Measurements from ENCODE around the gene GABRG3. TPM values are rescaled to one million over a fixed set of nuclear protein-coding genes. Genes with fewer than 3 reads are reported as not detected.

Gene GABRG3
- total and polyA plus RNA-seq, 2 experiments from 2014 or later, result 0.10 to 1.4 TPM

- Mint-ChIP-seq H3K27ac (no peak overlapping the region), H3K36me3 (ENCODE audit: low read depth) (peaks cover 4% of the 10 kb centered on the region), H3K4me3 (no peak overlapping the region), H3K27me3 (ENCODE audit: insufficient read depth, low read depth, poor library complexity) (peaks cover 4% of the 10 kb centered on the region), H3K9me3 (peaks cover 5% of the 10 kb centered on the region; the same call in 1 of the 3 replicates), H3K4me1 (no peaks in the 10 kb centered on the region)
- Histone ChIP-seq H3K36me3 (ENCODE audit: insufficient read depth) (no peaks in the 10 kb centered on the region), H3K4me3 (no peak overlapping the region), H3F3A (replicated peaks; ENCODE audit: low read depth) (no peaks in the 10 kb centered on the region), H3K79me2 (replicated peaks; ENCODE audit: insufficient read depth) (no peaks in the 10 kb centered on the region), H3K4me1 (ENCODE audit: insufficient read depth) (no peaks in the 10 kb centered on the region), H3K4me2 (no peak overlapping the region), H3K27me3 (ENCODE audit: insufficient read depth) (no peaks in the 10 kb centered on the region), H4K20me1 (replicated peaks; ENCODE audit: insufficient read depth) (no peaks in the 10 kb centered on the region), H2AFZ (no peak overlapping the region), H3K9me2 (ENCODE audit: insufficient read depth) (0 out of 2 replicates have a peak, but pooled peaks cover 2% of the 10 kb centered on the region), H3K27ac (ENCODE audit: low read depth) (no peak overlapping the region)
- DNase-seq (ENCODE audit: low spot score) (no peak), ATAC-seq (no peak)
- TF ChIP-seq EZH2 (IDR thresholded peaks at IDR 0.05; ENCODE audit: low read depth, unreplicated experiment) (no peak), NANOG (IDR thresholded peaks at IDR 0.05; ENCODE audit: borderline replicate concordance) (no peak), REST (IDR thresholded peaks at IDR 0.05; ENCODE audit: unreplicated experiment) (no peak), STAT1 (IDR thresholded peaks at IDR 0.05; ENCODE audit: unreplicated experiment) (no peak), EZH2phosphoT487 (IDR thresholded peaks at IDR 0.05; ENCODE audit: unreplicated experiment) (no peak), POLR2AphosphoS5 (IDR thresholded peaks at IDR 0.05; ENCODE audit: low read depth) (no peak)
Observed at GRCh38 chr15:27062951-27063350, 92.0 kb downstream of the GABRG3 start.

GRCh38 chr15:27064080-27064479, 93.1 kb downstream of the GABRG3 start:
- Histone ChIP-seq H3K27ac (ENCODE audit: low read depth) (no peak overlapping the region), H4K20me1 (replicated peaks; ENCODE audit: insufficient read depth) (no peaks in the 10 kb centered on the region), H3K4me2 (no peak overlapping the region), H3K36me3 (ENCODE audit: insufficient read depth) (no peaks in the 10 kb centered on the region), H3K4me3 (no peak overlapping the region), H3F3A (replicated peaks; ENCODE audit: low read depth) (no peaks in the 10 kb centered on the region), H3K4me1 (ENCODE audit: insufficient read depth) (no peaks in the 10 kb centered on the region), H3K79me2 (replicated peaks; ENCODE audit: insufficient read depth) (no peaks in the 10 kb centered on the region), H2AFZ (0 out of 2 replicates have a peak overlapping the region, but pooled peaks have one; percentile 18), H3K27me3 (ENCODE audit: insufficient read depth) (no peaks in the 10 kb centered on the region), H3K9me2 (ENCODE audit: insufficient read depth) (0 out of 2 replicates have a peak, but pooled peaks cover 2% of the 10 kb centered on the region)
- Mint-ChIP-seq H3K27ac (no peak overlapping the region), H3K4me3 (no peak overlapping the region), H3K4me1 (no peaks in the 10 kb centered on the region), H3K9me3 (peaks cover 10% of the 10 kb centered on the region; the same call in 2 of the 3 replicates), H3K27me3 (ENCODE audit: insufficient read depth, low read depth, poor library complexity) (peaks cover 4% of the 10 kb centered on the region), H3K36me3 (ENCODE audit: low read depth) (peaks cover 11% of the 10 kb centered on the region)
- DNase-seq (ENCODE audit: low spot score) (no peak), ATAC-seq (no peak)
- no peak for TF ChIP-seq CTCF (conservative IDR thresholded peaks at IDR 0.05; ENCODE audit: low read depth in 2 of 2)
- no peak for TF ChIP-seq STAT1 (IDR thresholded peaks at IDR 0.05; ENCODE audit: unreplicated experiment)
- TF ChIP-seq ZNF114 (CRISPR knock-in tag; IDR thresholded peaks at IDR 0.05), result no peak
- TF ChIP-seq REST (IDR thresholded peaks at IDR 0.05; ENCODE audit: unreplicated experiment), result no peak
- TF ChIP-seq EZH2phosphoT487 (IDR thresholded peaks at IDR 0.05; ENCODE audit: unreplicated experiment), result no peak
- TF ChIP-seq NANOG (IDR thresholded peaks at IDR 0.05; ENCODE audit: borderline replicate concordance), result no peak
- TF ChIP-seq EZH2 (IDR thresholded peaks at IDR 0.05; ENCODE audit: low read depth, unreplicated experiment), result no peak
- TF ChIP-seq JUNB (IDR thresholded peaks at IDR 0.05; ENCODE audit: unreplicated experiment), result no peak
- no peak for TF ChIP-seq ETS1 (IDR thresholded peaks at IDR 0.05)
- TF ChIP-seq POLR2AphosphoS5 (IDR thresholded peaks at IDR 0.05; ENCODE audit: low read depth), result no peak
- no peak for TF ChIP-seq CREB1 (CRISPR knock-in tag; IDR thresholded peaks at IDR 0.05; ENCODE audit: low read depth)
- TF ChIP-seq ZNF331 (CRISPR knock-in tag; IDR thresholded peaks at IDR 0.05; ENCODE audit: low read depth), result no peak

Data from GM23338 (cell line).